Keratinocyte (primary cell): ENCODE data around the gene CAND1. TPM values are rescaled to one million over a fixed set of nuclear protein-coding genes. Genes with fewer than 3 reads are reported as not detected.

Source experiments
- DNase-seq: peaks from one replicate; pipeline ENCODE4 v3.0.0-alpha.2; 2011; ENCODE audit warnings: low read depth, missing footprints, low spot score
- FAIRE-seq: peaks from 2 replicates; lab custom pipeline; 2011; peaks lifted over from hg19 to GRCh38; lab: Jason Lieb, UNC
- H2AFZ ChIP-seq: 2 replicates; pipeline ENCODE4 v1.6.0; 2012; ENCODE audit warnings: low read length, control low read depth, inconsistent platforms; ENCODE audit not compliant: control insufficient read depth
- H3K27ac ChIP-seq: 2 replicates; pipeline ENCODE4 v1.5.1; 2011; ENCODE audit warnings: low read length; ENCODE audit not compliant: control insufficient read depth, insufficient read depth
- H3K27me3 ChIP-seq: 3 replicates; pipeline ENCODE4 v1.6.0; 2011; ENCODE audit warnings: low read length; ENCODE audit not compliant: control insufficient read depth, insufficient read depth; ENCODE audit errors: extremely low read depth
- H3K36me3 ChIP-seq, 2 experiments: 2 replicates in 1 of 2; 3 replicates in 1 of 2; pipeline ENCODE4 v1.5.1; 2011; ENCODE audit warnings: low read length in 2 of 2, mild to moderate bottlenecking in 1 of 2; ENCODE audit not compliant: control insufficient read depth in 2 of 2, insufficient read depth in 2 of 2; ENCODE audit errors: extremely low read depth in 1 of 2
- H3K4me1 ChIP-seq: 3 replicates; pipeline ENCODE4 v1.5.1; 2011; ENCODE audit warnings: low read length; ENCODE audit not compliant: control insufficient read depth, insufficient read depth; ENCODE audit errors: extremely low read depth
- H3K4me2 ChIP-seq: 3 replicates; pipeline ENCODE4 v1.6.0; 2011; ENCODE audit warnings: low read depth, low read length; ENCODE audit not compliant: control insufficient read depth, insufficient read depth; ENCODE audit errors: extremely low read depth
- H3K4me3 ChIP-seq, 3 experiments: fragments of 200-600 bp in 1 of 3; sonication (generic) in 1 of 3; 2 replicates in 2 of 3; 3 replicates in 1 of 3; pipeline ENCODE4 v1.5.1; 2011 to 2016; ENCODE audit warnings: low read length in 3 of 3, mild to moderate bottlenecking in 3 of 3, control low read depth in 2 of 3, inconsistent platforms in 1 of 3, low read depth in 1 of 3, mixed read lengths in 1 of 3, mixed run types in 1 of 3, moderate library complexity in 1 of 3; ENCODE audit not compliant: control insufficient read depth in 2 of 3, insufficient read depth in 2 of 3; ENCODE audit errors: extremely low read depth in 1 of 3
- H3K79me2 ChIP-seq: 2 replicates; pipeline ENCODE4 v1.6.0; 2012; ENCODE audit warnings: low read length; ENCODE audit not compliant: control insufficient read depth, insufficient read depth
- H3K9ac ChIP-seq: 3 replicates; pipeline ENCODE4 v1.6.0; 2011; ENCODE audit warnings: low read length; ENCODE audit not compliant: control insufficient read depth, insufficient read depth; ENCODE audit errors: extremely low read depth
- H3K9me1 ChIP-seq: 3 replicates; pipeline ENCODE4 v1.6.0; 2011; ENCODE audit warnings: low read length; ENCODE audit not compliant: control insufficient read depth, insufficient read depth; ENCODE audit errors: extremely low read depth
- H3K9me3 ChIP-seq: 2 replicates; pipeline ENCODE4 v1.5.1; 2012; ENCODE audit warnings: low read depth, low read length; ENCODE audit not compliant: control insufficient read depth
- H4K20me1 ChIP-seq: 3 replicates; pipeline ENCODE4 v1.6.0; 2011; ENCODE audit warnings: low read length; ENCODE audit not compliant: control insufficient read depth, insufficient read depth; ENCODE audit errors: extremely low read depth
- CTCF ChIP-seq, 3 experiments: IDR thresholded peaks in 1 of 3; conservative IDR thresholded peaks in 1 of 3; optimal IDR thresholded peaks in 1 of 3; 2 replicates in 2 of 3; 3 replicates in 1 of 3; pipeline versions ENCODE3 to v1.5.1; 2011; ENCODE audit warnings: low read length in 3 of 3, mild to moderate bottlenecking in 3 of 3, moderate library complexity in 2 of 3, control low read depth in 1 of 3, inconsistent platforms in 1 of 3; ENCODE audit not compliant: insufficient read depth in 2 of 3; ENCODE audit errors: extremely low read depth in 1 of 3
- EZH2 ChIP-seq: IDR thresholded peaks from one replicate; pipeline ENCODE4 v1.6.1; 2012; ENCODE audit warnings: inconsistent platforms, mild to moderate bottlenecking, low read length, moderate library complexity
- dilution Hi-C: fragments of 300-500 bp; cut with MboI; formaldehyde crosslinking; loops from one replicate; pipeline ENCODE4 v1.7.0; 2020; ENCODE audit warnings: low sequenced_read_pairs; ENCODE audit not compliant: extremely low pct_ligation_motif_present
- polyA plus RNA-seq, 5 experiments: library from polyadenylated mRNA; depleted of rRNA in 3 of 5; stranded (reverse) in 3 of 5; stranded (forward) in 1 of 5; unstranded in 1 of 5; fragments of >200 nt; gene quantifications; 1 replicate in 1 of 5; 2 replicates in 3 of 5; 3 replicates in 1 of 5; pipeline versions ENCODE4 v1.2.1 to v1.2.3, GENCODE V29; 2011 to 2012; ENCODE audit warnings: missing spikeins in 2 of 5, low read depth in 1 of 5, low replicate concordance in 1 of 5

Gene CAND1
- polyA plus RNA-seq, 1 donor (not counting 4 experiments of a cell fraction or from before 2014, with no cell fraction given) = 121 TPM

GRCh38 chr12:67254372-67255026, 14.7 kb upstream of the CAND1 start:
- H3K9me1 ChIP-seq = no peaks in the 10 kb centered on the region
- H3K27me3 ChIP-seq = peaks cover 4% of the 10 kb centered on the region
- H3K36me3 ChIP-seq = no peaks in the 10 kb centered on the region
- no peaks in the 10 kb centered on the region for H3K79me2 ChIP-seq
- no peaks in the 10 kb centered on the region for H3K4me1 ChIP-seq
- dilution Hi-C loops = no loop called here
- no peak overlapping the region for H3K9ac ChIP-seq
- no peak overlapping the region for H3K27ac ChIP-seq
- H2AFZ ChIP-seq = no peak overlapping the region
- H3K9me3 ChIP-seq = no peaks in the 10 kb centered on the region
- no peak for TF ChIP-seq CTCF (optimal IDR thresholded peaks at IDR 0.05 in 1 of 3, IDR thresholded peaks at IDR 0.05 in 1 of 3, conservative IDR thresholded peaks at IDR 0.05 in 1 of 3; ENCODE audit: extremely low read depth in 1 of 3, insufficient read depth in 2 of 3, low read length in 3 of 3)
- no peak for TF ChIP-seq EZH2
- DNase-seq (no peak), FAIRE-seq (no peak)
- no peak overlapping the region for H3K4me3 ChIP-seq
- no peak overlapping the region for H3K4me2 ChIP-seq
- no peaks in the 10 kb centered on the region for H4K20me1 ChIP-seq

GRCh38 chr12:67256649-67257048, 12.5 kb upstream of the CAND1 start:
- H3K27me3 ChIP-seq = peaks cover 1% of the 10 kb centered on the region
- no peak for TF ChIP-seq CTCF (optimal IDR thresholded peaks at IDR 0.05 in 1 of 3, IDR thresholded peaks at IDR 0.05 in 1 of 3, conservative IDR thresholded peaks at IDR 0.05 in 1 of 3; ENCODE audit: extremely low read depth in 1 of 3, insufficient read depth in 2 of 3, low read length in 3 of 3)
- no peak for TF ChIP-seq EZH2
- no peaks in the 10 kb centered on the region for H3K9me1 ChIP-seq
- no peaks in the 10 kb centered on the region for H3K36me3 ChIP-seq
- no peaks in the 10 kb centered on the region for H3K4me1 ChIP-seq
- H3K4me3 ChIP-seq = no peak overlapping the region
- no peak overlapping the region for H3K27ac ChIP-seq
- H3K9me3 ChIP-seq = no peaks in the 10 kb centered on the region
- dilution Hi-C loops = no loop called here
- no peak overlapping the region for H3K9ac ChIP-seq
- H3K4me2 ChIP-seq = no peak overlapping the region
- FAIRE-seq (no peak), DNase-seq (no peak)
- no peak overlapping the region for H2AFZ ChIP-seq
- no peaks in the 10 kb centered on the region for H3K79me2 ChIP-seq
- no peaks in the 10 kb centered on the region for H4K20me1 ChIP-seq
